ENCODE data around the gene CASP8. TPM values are rescaled to one million over a fixed set of nuclear protein-coding genes. Genes with fewer than 3 reads are reported as not detected.

The CASP8 gene
- total RNA-seq, 1 experiment from 2014 or later = 43.4 TPM

Other genes starting within 250 kb of the CASP8 start
- 7.0 and 7.3 TPM in 2 replicates for gene HYCC2, start 188.9 kb upstream of the CASP8 start, total RNA-seq (2014; rRNA removed; shearing (Covaris generic))
- gene NDUFB3, start 188.5 kb upstream of the CASP8 start, total RNA-seq (2014; rRNA removed; shearing (Covaris generic)) = 212 and 224 TPM in 2 replicates
- 45.3 and 46.5 TPM in 2 replicates for gene CFLAR, start 144.4 kb upstream of the CASP8 start, total RNA-seq (2014; rRNA removed; shearing (Covaris generic))
- 7.4 and 8.5 TPM in 2 replicates for gene CASP10, start 77.4 kb upstream of the CASP8 start, total RNA-seq (2014; rRNA removed; shearing (Covaris generic))
- gene FLACC1, start 96.8 kb downstream of the CASP8 start, total RNA-seq (2014; rRNA removed; shearing (Covaris generic)) = 1.3 and 1.5 TPM in 2 replicates
- gene TRAK2, start 190.9 kb downstream of the CASP8 start, total RNA-seq (2014; rRNA removed; shearing (Covaris generic)) = 46.0 and 47.0 TPM in 2 replicates
- gene STRADB, start 191.2 kb downstream of the CASP8 start, total RNA-seq (2014; rRNA removed; shearing (Covaris generic)) = 61.0 and 83.4 TPM in 2 replicates

Measured in RPMI7951 (cell line).